HG03045 (cell line): ENCODE measurements around the gene DEFB128.
"Not testable (repeated sequence)": the region's sequence is repeated elsewhere in the genome, so short reads cannot be mapped to it uniquely, and the experiment has no call there.

Experiments
- ATAC-seq: cut with Tn5 transposase; IDR thresholded peaks from one replicate; pipeline ENCODE4 v1.9.1; 2021; ENCODE audit warnings: mild to moderate bottlenecking, moderate library complexity; ENCODE audit not compliant: unreplicated experiment

Gene DEFB128

GRCh38 chr20:189611-190010 lies at the start of gene DEFB128:
Gene DEFB128, minus strand, starts transcription at chr20:189711. Its CDS starts 88 bp downstream, at chr20:189623.
- ATAC-seq, result no peak

GRCh38 chr20:237929-238328 lies 48.4 kb upstream of the DEFB128 start:
- no peak for ATAC-seq

GRCh38 chr20:237489-237888 lies 48.0 kb upstream of the DEFB128 start:
- ATAC-seq, result no peak

- no peak for ATAC-seq
These were observed 46.4 kb upstream of the DEFB128 start for GRCh38 chr20:235891-236290.

- no peak for ATAC-seq
These were observed 38.1 kb upstream of the DEFB128 start for GRCh38 chr20:227439-228105.

- ATAC-seq, result no peak
These were observed 37.4 kb upstream of the DEFB128 start, which contains the start of gene DEFB129 for GRCh38 chr20:226958-227357. Gene DEFB129, plus strand, starts transcription at chr20:227258. Its CDS starts 31 bp downstream, at chr20:227289.

- ATAC-seq, result not testable (repeated sequence)
These were observed 36.4 kb upstream of the DEFB128 start for GRCh38 chr20:225879-226278.

- no peak for ATAC-seq
These were observed 31.8 kb upstream of the DEFB128 start for GRCh38 chr20:221258-221830.

GRCh38 chr20:219290-220115 lies 30.0 kb upstream of the DEFB128 start:
- ATAC-seq, result no peak

GRCh38 chr20:217266-217665 lies 27.8 kb upstream of the DEFB128 start:
- ATAC-seq, result no peak

GRCh38 chr20:215796-216195 lies 26.3 kb upstream of the DEFB128 start:
- no peak for ATAC-seq

- ATAC-seq, result no peak
These were observed 24.9 kb upstream of the DEFB128 start for GRCh38 chr20:214383-214782.

- ATAC-seq, result no peak
These were observed 21.4 kb upstream of the DEFB128 start for GRCh38 chr20:210809-211502.

- ATAC-seq, result no peak
These were observed 19.5 kb upstream of the DEFB128 start for GRCh38 chr20:208942-209566.

GRCh38 chr20:203630-204029 lies 14.1 kb upstream of the DEFB128 start:
- ATAC-seq, result not testable (repeated sequence)

- no peak for ATAC-seq
These were observed 10.5 kb upstream of the DEFB128 start for GRCh38 chr20:199996-200395.

- ATAC-seq, result no peak
These were observed 8.7 kb upstream of the DEFB128 start for GRCh38 chr20:198225-198624.

GRCh38 chr20:187733-188132 lies 1.8 kb downstream of the DEFB128 start:
- no peak for ATAC-seq

- ATAC-seq, result no peak
These were observed 5.2 kb downstream of the DEFB128 start for GRCh38 chr20:184288-184687.

GRCh38 chr20:168876-169275 lies 20.6 kb downstream of the DEFB128 start:
- no peak for ATAC-seq

GRCh38 chr20:164618-165017 lies 24.9 kb downstream of the DEFB128 start:
- ATAC-seq, result no peak
